ENCODE data around the gene TTC9.

DNA sequence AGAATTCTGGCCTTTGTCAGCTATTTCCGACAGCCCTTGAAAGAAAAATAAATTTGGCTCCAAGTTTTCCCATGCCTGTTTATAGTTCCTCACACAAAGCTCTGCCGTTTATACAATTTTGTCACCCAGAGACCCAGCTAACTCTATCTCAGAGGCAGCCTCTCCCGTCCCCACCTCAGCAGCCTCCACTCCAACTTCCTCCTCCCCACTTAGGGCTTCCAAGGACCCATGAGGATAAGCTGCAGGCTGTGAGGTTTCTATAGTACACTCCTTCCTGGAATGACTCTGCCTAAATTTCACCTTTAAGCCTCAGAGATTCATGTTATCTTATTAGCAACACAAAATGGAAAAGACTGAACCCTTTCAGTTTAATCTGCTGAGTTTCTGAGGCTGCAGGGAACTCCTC lies 71.8 kb downstream of the TTC9 start:
- no peak for TF ChIP-seq POLR2AphosphoS5 (IDR thresholded peaks at IDR 0.05; ENCODE audit: low read depth)
- TF ChIP-seq, protein P1, sequence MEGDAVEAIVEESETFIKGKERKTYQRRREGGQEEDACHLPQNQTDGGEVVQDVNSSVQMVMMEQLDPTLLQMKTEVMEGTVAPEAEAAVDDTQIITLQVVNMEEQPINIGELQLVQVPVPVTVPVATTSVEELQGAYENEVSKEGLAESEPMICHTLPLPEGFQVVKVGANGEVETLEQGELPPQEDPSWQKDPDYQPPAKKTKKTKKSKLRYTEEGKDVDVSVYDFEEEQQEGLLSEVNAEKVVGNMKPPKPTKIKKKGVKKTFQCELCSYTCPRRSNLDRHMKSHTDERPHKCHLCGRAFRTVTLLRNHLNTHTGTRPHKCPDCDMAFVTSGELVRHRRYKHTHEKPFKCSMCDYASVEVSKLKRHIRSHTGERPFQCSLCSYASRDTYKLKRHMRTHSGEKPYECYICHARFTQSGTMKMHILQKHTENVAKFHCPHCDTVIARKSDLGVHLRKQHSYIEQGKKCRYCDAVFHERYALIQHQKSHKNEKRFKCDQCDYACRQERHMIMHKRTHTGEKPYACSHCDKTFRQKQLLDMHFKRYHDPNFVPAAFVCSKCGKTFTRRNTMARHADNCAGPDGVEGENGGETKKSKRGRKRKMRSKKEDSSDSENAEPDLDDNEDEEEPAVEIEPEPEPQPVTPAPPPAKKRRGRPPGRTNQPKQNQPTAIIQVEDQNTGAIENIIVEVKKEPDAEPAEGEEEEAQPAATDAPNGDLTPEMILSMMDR (conservative IDR thresholded peaks at IDR 0.05; ENCODE audit: low read depth in 2 of 2) = no peak
